HG03066 (cell line): ENCODE measurements around the gene TNPO3.

Experiments
- ATAC-seq: cut with Tn5 transposase; IDR thresholded peaks from one replicate; pipeline ENCODE4 v1.9.1; 2021; ENCODE audit warnings: low read depth; ENCODE audit not compliant: unreplicated experiment

The TNPO3 gene

GRCh38 chr7:128941323-128941890, 113.5 kb downstream of the TNPO3 start:
- no peak for ATAC-seq

- ATAC-seq: peak; percentile 60
Observed at GRCh38 chr7:128940494-128941322, 114.2 kb downstream of the TNPO3 start.

GRCh38 chr7:128939861-128940410, 115.0 kb downstream of the TNPO3 start:
- ATAC-seq: peak; percentile 31

GRCh38 chr7:128939075-128939860, 115.6 kb downstream of the TNPO3 start:
- ATAC-seq: no peak

GRCh38 chr7:128938544-128939074, 116.3 kb downstream of the TNPO3 start:
- no peak for ATAC-seq

- no peak for ATAC-seq
Observed at GRCh38 chr7:128937647-128938543, 117.0 kb downstream of the TNPO3 start, which contains the start of gene IRF5. Gene IRF5 (plus strand): TSS chr7:128937927. CDS start chr7:128942082, 4,155 bp downstream.

GRCh38 chr7:128937271-128937646, 117.7 kb downstream of the TNPO3 start:
- ATAC-seq: no peak

- no peak for ATAC-seq
Observed at GRCh38 chr7:128936798-128937197, 118.1 kb downstream of the TNPO3 start.

GRCh38 chr7:128935342-128935730, 119.6 kb downstream of the TNPO3 start:
- no peak for ATAC-seq

- peak; percentile 23 for ATAC-seq
Observed at GRCh38 chr7:128934361-128935341, 120.3 kb downstream of the TNPO3 start.

GRCh38 chr7:128933180-128933891, 121.6 kb downstream of the TNPO3 start:
- ATAC-seq: no peak

- no peak for ATAC-seq
Observed at GRCh38 chr7:128932862-128933179, 122.1 kb downstream of the TNPO3 start.

- no peak for ATAC-seq
Observed at GRCh38 chr7:128931965-128932861, 122.7 kb downstream of the TNPO3 start.

GRCh38 chr7:128931190-128931798, 123.6 kb downstream of the TNPO3 start:
- ATAC-seq: no peak

GRCh38 chr7:128928882-128929788, 125.8 kb downstream of the TNPO3 start:
- no peak for ATAC-seq
